Measurements from ENCODE around the gene PRKAG2.

DNA sequence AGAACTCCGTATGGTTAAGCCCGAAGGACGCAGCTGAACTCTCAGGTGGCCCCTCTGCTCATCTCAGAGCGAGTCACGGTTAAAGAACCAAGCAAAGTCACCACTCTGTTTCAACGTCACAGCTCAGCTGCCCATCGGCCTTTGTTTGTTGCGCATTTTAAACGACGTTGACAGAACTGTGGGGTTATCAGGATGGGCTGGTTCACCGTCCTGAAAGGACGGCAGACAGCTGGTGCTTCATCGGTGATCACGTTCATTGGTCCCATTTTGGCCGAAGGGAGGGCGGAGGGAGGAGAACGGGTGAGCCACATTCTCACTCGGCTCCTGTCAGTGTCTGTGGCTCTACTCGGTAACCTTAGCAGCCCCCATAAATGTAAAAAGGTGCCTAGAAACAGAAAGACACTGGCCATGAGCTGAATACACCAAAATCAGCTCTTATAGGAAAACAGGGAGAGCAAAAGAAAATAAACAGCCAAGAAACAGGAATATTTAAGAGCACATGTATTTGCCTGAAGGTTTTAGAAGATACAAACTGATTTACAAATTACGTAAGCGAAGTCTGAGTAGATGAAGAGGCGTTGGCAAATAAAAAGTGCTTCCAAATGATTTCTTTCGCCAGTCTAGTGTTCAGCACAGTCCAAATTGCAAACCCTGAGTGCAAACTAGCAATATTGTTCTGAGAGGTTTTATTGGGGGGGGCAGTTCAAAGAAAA is 8.4 kb downstream of the PRKAG2 start:
- TF ChIP-seq CEBPB (IDR thresholded peaks at IDR 0.05) (no peak), YY1 (IDR thresholded peaks at IDR 0.05; ENCODE audit: low read depth) (no peak)
